Bronchial epithelial cell (primary cell): ENCODE measurements around the gene AGBL1. TPM values are rescaled to one million over a fixed set of nuclear protein-coding genes. Genes with fewer than 3 reads are reported as not detected.

Source experiments
- DNase-seq: peaks from one replicate; pipeline ENCODE4 v3.0.0-alpha.2; 2010; ENCODE audit warnings: low read depth
- FAIRE-seq: peaks from 2 replicates; lab custom pipeline; 2011; peaks lifted over from hg19 to GRCh38; lab: Jason Lieb, UNC
- H3K27me3 ChIP-seq: 2 replicates; pipeline ENCODE4 v1.5.1; 2011; ENCODE audit warnings: low read length; ENCODE audit not compliant: control insufficient read depth, insufficient read depth
- H3K36me3 ChIP-seq: 2 replicates; pipeline ENCODE4 v1.5.1; 2011; ENCODE audit warnings: low read length; ENCODE audit not compliant: control insufficient read depth, insufficient read depth
- H3K4me3 ChIP-seq: 2 replicates; pipeline ENCODE4 v1.5.1; 2011; ENCODE audit warnings: mild to moderate bottlenecking, low read depth, low read length, control low read depth
- total RNA-seq: library from RNA; depleted of rRNA; stranded (reverse); fragments of >200 nt; gene quantifications from 2 replicates; pipeline ENCODE4 v1.2.1, GENCODE V29; 2014
- TF ChIP-seq, protein P1 (sequence below): IDR thresholded peaks from 2 replicates; pipeline ENCODE4 v1.5.1; 2011; ENCODE audit warnings: mild to moderate bottlenecking, moderate library complexity, low read length, control low read depth, inconsistent platforms; ENCODE audit not compliant: insufficient read depth, severe bottlenecking

The AGBL1 gene
- total RNA-seq, 1 donor from 2014 or later = not detected

DNA sequence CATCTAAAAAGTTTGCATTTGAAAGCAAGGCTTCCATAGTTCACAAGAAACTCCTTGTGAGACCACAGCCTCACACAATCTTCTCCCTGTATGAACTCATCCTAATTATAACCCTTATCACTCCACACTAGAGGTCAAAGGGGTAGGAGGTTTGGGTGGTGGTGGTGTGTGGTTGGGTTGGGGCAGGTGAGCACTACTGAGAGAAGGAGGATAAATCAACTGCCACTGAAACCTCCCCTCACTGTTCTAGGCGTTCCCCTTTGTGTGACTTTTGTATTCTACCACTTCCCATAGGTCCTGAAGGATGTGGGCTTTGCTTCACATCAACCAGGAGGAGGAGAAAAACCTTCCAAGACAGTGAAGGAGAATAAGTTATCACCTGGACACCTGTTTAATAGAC lies 6.4 kb upstream of the AGBL1 start:
- Histone ChIP-seq H3K27me3 (no peaks in the 10 kb centered on the region), H3K4me3 (no peak overlapping the region), H3K36me3 (no peaks in the 10 kb centered on the region)
- no peak for FAIRE-seq
- TF ChIP-seq, protein P1, sequence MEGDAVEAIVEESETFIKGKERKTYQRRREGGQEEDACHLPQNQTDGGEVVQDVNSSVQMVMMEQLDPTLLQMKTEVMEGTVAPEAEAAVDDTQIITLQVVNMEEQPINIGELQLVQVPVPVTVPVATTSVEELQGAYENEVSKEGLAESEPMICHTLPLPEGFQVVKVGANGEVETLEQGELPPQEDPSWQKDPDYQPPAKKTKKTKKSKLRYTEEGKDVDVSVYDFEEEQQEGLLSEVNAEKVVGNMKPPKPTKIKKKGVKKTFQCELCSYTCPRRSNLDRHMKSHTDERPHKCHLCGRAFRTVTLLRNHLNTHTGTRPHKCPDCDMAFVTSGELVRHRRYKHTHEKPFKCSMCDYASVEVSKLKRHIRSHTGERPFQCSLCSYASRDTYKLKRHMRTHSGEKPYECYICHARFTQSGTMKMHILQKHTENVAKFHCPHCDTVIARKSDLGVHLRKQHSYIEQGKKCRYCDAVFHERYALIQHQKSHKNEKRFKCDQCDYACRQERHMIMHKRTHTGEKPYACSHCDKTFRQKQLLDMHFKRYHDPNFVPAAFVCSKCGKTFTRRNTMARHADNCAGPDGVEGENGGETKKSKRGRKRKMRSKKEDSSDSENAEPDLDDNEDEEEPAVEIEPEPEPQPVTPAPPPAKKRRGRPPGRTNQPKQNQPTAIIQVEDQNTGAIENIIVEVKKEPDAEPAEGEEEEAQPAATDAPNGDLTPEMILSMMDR = no peak
- DNase-seq = no peak

DNA sequence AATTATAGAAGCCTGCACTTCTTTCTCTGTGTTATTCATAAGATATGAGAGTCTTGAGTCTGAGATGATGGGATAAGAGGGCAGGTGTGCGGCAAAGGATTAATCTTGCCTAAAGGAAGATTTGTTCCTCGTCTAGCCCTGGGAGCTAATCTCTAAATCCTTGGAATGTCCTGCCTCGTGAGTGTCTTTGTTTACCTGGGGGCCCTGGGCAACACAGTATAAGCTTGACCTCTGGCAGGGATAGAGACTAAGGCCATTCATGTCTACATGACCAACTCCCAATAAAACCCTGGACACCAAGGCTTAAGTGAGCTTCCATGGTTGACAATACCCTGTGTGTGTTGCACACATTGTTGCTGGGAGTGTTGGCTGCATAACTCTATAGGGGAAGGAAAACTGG lies 3.2 kb upstream of the AGBL1 start:
- H3K36me3 ChIP-seq = no peaks in the 10 kb centered on the region
- H3K27me3 ChIP-seq = no peaks in the 10 kb centered on the region
- FAIRE-seq (no peak), DNase-seq (no peak)
- TF ChIP-seq, protein P1 = no peak
- H3K4me3 ChIP-seq = no peak overlapping the region

DNA sequence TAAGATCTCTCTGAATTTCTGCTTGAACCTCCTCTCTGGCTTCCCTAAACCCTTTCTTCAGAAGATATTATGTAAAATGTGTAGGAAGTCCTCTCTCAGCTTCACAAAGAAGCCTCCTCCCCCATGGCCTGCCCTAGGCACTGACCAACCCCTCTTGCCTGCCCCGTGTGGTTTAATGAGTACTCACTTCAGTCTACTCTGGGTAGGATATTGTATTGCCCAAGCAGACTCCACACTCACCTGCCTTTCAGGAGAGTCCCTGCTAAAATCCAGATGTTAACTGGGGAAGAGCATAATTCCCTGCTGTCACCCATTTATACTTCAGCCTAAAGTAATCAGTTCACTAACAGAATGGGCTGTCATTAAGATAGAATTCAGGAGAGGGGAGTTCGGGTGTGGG lies 2.6 kb upstream of the AGBL1 start:
- Histone ChIP-seq H3K36me3 (no peaks in the 10 kb centered on the region), H3K4me3 (no peak overlapping the region), H3K27me3 (no peaks in the 10 kb centered on the region)
- DNase-seq = no peak
- TF ChIP-seq, protein P1 = no peak
- no peak for FAIRE-seq

DNA sequence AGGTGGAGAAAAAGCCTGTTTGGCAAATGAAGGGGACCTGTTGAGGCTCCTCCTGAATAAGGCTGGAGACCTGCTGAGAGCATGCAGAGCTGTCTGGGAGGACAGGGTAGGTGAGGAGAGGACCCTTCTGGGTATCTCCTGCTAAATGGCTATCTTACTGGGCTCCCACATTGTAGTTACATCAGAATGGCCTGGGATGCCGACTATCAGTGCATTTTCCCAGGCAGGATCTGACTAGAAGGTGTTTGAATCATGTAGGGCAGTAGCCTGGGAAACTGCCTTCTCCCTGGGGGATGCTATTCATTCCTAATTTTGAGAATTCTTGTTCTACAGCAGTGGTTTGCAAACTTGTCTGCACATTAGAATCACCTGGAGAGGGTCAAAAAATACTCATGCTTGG lies 631 bp downstream of the AGBL1 start:
- Histone ChIP-seq H3K27me3 (no peaks in the 10 kb centered on the region), H3K4me3 (no peak overlapping the region), H3K36me3 (no peaks in the 10 kb centered on the region)
- DNase-seq (no peak), FAIRE-seq (no peak)
- TF ChIP-seq, protein P1 = no peak

DNA sequence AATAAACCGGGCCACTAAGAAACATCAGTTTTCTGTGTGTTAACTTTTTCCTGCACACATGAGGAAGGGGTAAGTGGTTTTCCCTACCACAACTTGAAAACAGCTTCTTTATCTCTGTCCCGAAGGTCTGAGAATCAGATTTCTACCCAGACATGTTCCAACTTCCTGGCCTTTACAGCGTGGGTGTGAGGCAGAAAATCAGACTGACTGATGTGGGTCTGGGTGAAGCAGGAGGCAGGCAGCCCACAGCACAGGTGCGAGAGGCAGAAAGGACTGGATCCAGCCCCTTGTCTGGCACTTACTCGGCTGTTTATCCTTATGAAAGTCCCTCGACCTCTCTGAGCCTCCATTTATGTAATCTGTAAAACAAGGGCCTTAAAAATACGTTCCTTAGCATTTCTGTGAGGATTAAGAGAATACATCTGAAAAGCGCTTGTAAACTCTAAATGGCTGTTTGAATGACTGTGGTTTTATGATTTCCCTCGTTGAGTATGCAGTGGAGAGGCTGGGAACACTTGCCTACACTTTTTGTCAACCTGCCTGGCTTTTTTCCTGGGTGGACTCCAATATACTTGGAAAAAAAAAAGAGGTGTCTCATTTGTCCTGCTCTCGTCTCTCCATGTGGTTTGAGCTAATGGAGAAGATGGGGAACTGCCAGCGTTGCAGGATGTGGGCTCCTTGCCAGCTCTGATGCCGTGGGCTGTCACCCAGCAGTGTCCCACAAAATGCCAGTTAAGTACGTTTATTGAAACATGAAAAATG lies 3.1 kb downstream of the AGBL1 start:
- FAIRE-seq = no peak

More for the DNA sequence above, 3.1 kb downstream of the AGBL1 start:
- TF ChIP-seq, protein P1 = no peak
- Histone ChIP-seq H3K36me3 (no peaks in the 10 kb centered on the region), H3K4me3 (no peak overlapping the region), H3K27me3 (no peaks in the 10 kb centered on the region)
- no peak for DNase-seq
